ENCODE data around the gene KANK4.

KANK4 gene

GRCh38 chr1:62361431-62361830, 42.2 kb upstream of the KANK4 start:
- POLR2A ChIA-PET, result no interaction called here
- no peak for DNase-seq (ENCODE audit: extremely low spot score)
- TF ChIP-seq CTCF (IDR thresholded peaks at IDR 0.05; ENCODE audit: control extremely low read depth, extremely low read depth, low read depth, missing control alignments), result no peak
- CTCF ChIA-PET, result no interaction called here

GRCh38 chr1:62358665-62359373, 39.6 kb upstream of the KANK4 start:
- DNase-seq (ENCODE audit: extremely low spot score), result no peak
- ChIA-PET CTCF (no interaction called here), POLR2A (no interaction called here)
- no peak for TF ChIP-seq CTCF (IDR thresholded peaks at IDR 0.05; ENCODE audit: control extremely low read depth, extremely low read depth, low read depth, missing control alignments)

GRCh38 chr1:62357916-62358315, 38.7 kb upstream of the KANK4 start:
- ChIA-PET POLR2A (no interaction called here), CTCF (no interaction called here)
- no peak for DNase-seq (ENCODE audit: extremely low spot score)
- TF ChIP-seq CTCF (IDR thresholded peaks at IDR 0.05; ENCODE audit: control extremely low read depth, extremely low read depth, low read depth, missing control alignments), result no peak

GRCh38 chr1:62356257-62356835, 37.1 kb upstream of the KANK4 start:
- no peak for DNase-seq (ENCODE audit: extremely low spot score)
- CTCF ChIA-PET, result no interaction called here
- POLR2A ChIA-PET, result no interaction called here
- TF ChIP-seq CTCF (IDR thresholded peaks at IDR 0.05; ENCODE audit: control extremely low read depth, extremely low read depth, low read depth, missing control alignments), result no peak

GRCh38 chr1:62355095-62355494, 35.9 kb upstream of the KANK4 start:
- DNase-seq (ENCODE audit: extremely low spot score), result no peak
- no peak for TF ChIP-seq CTCF (IDR thresholded peaks at IDR 0.05; ENCODE audit: control extremely low read depth, extremely low read depth, low read depth, missing control alignments)
- ChIA-PET CTCF (no interaction called here), POLR2A (no interaction called here)

GRCh38 chr1:62353853-62354252, 34.6 kb upstream of the KANK4 start:
- ChIA-PET CTCF (no interaction called here), POLR2A (no interaction called here)
- no peak for DNase-seq (ENCODE audit: extremely low spot score)
- no peak for TF ChIP-seq CTCF (IDR thresholded peaks at IDR 0.05; ENCODE audit: control extremely low read depth, extremely low read depth, low read depth, missing control alignments)
